ENCODE measurements around the gene NOD2.

DNA sequence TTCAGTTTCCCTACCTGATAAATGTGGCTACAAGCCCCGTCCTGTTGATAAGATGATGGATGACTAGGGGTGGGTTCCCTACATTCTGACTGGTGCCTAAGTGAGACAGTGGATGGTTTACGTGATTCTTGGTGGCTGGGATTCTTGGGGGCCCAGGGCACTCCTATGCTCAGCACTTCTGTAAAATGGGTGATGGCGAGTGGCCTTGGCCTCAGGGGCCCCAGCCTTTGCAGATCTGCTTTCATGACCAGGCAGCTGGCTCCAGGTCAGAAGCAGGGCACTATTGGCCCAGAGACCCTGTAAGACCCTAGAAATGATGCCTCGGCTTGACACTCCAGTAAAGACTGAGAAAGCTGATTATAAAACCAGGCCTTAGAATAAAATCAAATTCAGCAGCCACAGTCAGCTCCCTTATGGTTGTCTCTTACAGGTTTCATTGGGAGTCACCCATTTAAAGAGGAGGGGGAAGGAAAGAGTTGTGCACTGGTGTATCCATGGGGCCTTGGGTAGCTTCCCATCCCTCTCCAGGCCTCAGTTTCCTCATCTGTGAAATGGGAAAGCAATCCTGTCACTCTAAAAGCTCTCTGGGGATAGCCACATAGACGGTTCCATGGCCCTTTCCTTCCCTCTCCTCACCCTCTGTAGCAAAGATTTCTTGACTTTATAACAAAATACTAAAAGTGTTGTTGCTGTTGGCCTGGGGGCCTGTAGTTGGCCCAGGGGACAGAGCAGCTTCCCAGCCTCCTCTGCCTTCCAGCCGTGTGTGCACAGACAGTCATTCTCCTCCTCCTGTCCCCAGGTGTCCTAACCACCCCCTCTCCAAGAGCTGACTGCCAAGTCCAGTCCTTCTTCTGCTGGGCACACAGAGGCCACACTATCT is 13.5 kb upstream of the NOD2 start:
- TF ChIP-seq, protein P1, sequence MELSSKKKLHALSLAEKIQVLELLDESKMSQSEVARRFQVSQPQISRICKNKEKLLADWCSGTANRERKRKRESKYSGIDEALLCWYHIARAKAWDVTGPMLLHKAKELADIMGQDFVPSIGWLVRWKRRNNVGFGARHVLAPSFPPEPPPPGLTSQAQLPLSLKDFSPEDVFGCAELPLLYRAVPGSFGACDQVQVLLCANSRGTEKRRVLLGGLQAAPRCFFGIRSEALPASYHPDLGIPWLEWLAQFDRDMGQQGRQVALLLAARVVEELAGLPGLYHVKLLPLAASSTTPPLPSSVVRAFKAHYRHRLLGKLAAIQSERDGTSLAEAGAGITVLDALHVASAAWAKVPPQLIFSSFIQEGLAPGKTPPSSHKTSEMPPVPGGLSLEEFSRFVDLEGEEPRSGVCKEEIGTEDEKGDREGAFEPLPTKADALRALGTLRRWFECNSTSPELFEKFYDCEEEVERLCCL (CRISPR knock-in tag; IDR thresholded peaks at IDR 0.05; ENCODE audit: borderline replicate concordance), result no peak
- TF ChIP-seq ZC3H13 (CRISPR knock-in tag; IDR thresholded peaks at IDR 0.05) (no peak), CBX5 (CRISPR knock-in tag; IDR thresholded peaks at IDR 0.05; ENCODE audit: borderline replicate concordance) (no peak), KLF9 (CRISPR knock-in tag; IDR thresholded peaks at IDR 0.05; ENCODE audit: low read depth) (no peak), YEATS2 (CRISPR knock-in tag; IDR thresholded peaks at IDR 0.05; ENCODE audit: borderline replicate concordance) (no peak), GZF1 (CRISPR knock-in tag; IDR thresholded peaks at IDR 0.05) (no peak), ZNF44 (CRISPR knock-in tag; IDR thresholded peaks at IDR 0.05) (no peak), ERF (CRISPR knock-in tag; IDR thresholded peaks at IDR 0.05) (no peak), SIN3B (IDR thresholded peaks at IDR 0.05; ENCODE audit: low read length) (no peak), HMG20B (CRISPR knock-in tag; conservative IDR thresholded peaks at IDR 0.05) (no peak)
- TF ChIP-seq, protein P2, sequence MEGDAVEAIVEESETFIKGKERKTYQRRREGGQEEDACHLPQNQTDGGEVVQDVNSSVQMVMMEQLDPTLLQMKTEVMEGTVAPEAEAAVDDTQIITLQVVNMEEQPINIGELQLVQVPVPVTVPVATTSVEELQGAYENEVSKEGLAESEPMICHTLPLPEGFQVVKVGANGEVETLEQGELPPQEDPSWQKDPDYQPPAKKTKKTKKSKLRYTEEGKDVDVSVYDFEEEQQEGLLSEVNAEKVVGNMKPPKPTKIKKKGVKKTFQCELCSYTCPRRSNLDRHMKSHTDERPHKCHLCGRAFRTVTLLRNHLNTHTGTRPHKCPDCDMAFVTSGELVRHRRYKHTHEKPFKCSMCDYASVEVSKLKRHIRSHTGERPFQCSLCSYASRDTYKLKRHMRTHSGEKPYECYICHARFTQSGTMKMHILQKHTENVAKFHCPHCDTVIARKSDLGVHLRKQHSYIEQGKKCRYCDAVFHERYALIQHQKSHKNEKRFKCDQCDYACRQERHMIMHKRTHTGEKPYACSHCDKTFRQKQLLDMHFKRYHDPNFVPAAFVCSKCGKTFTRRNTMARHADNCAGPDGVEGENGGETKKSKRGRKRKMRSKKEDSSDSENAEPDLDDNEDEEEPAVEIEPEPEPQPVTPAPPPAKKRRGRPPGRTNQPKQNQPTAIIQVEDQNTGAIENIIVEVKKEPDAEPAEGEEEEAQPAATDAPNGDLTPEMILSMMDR (CRISPR knock-in tag; IDR thresholded peaks at IDR 0.05), result no peak
- TF ChIP-seq, protein P3, sequence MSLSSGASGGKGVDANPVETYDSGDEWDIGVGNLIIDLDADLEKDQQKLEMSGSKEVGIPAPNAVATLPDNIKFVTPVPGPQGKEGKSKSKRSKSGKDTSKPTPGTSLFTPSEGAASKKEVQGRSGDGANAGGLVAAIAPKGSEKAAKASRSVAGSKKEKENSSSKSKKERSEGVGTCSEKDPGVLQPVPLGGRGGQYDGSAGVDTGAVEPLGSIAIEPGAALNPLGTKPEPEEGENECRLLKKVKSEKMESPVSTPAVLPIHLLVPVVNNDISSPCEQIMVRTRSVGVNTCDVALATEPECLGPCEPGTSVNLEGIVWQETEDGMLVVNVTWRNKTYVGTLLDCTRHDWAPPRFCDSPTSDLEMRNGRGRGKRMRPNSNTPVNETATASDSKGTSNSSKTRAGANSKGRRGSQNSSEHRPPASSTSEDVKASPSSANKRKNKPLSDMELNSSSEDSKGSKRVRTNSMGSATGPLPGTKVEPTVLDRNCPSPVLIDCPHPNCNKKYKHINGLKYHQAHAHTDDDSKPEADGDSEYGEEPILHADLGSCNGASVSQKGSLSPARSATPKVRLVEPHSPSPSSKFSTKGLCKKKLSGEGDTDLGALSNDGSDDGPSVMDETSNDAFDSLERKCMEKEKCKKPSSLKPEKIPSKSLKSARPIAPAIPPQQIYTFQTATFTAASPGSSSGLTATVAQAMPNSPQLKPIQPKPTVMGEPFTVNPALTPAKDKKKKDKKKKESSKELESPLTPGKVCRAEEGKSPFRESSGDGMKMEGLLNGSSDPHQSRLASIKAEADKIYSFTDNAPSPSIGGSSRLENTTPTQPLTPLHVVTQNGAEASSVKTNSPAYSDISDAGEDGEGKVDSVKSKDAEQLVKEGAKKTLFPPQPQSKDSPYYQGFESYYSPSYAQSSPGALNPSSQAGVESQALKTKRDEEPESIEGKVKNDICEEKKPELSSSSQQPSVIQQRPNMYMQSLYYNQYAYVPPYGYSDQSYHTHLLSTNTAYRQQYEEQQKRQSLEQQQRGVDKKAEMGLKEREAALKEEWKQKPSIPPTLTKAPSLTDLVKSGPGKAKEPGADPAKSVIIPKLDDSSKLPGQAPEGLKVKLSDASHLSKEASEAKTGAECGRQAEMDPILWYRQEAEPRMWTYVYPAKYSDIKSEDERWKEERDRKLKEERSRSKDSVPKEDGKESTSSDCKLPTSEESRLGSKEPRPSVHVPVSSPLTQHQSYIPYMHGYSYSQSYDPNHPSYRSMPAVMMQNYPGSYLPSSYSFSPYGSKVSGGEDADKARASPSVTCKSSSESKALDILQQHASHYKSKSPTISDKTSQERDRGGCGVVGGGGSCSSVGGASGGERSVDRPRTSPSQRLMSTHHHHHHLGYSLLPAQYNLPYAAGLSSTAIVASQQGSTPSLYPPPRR (CRISPR knock-in tag; IDR thresholded peaks at IDR 0.05; ENCODE audit: borderline replicate concordance), result no peak
- TF ChIP-seq, protein P4, sequence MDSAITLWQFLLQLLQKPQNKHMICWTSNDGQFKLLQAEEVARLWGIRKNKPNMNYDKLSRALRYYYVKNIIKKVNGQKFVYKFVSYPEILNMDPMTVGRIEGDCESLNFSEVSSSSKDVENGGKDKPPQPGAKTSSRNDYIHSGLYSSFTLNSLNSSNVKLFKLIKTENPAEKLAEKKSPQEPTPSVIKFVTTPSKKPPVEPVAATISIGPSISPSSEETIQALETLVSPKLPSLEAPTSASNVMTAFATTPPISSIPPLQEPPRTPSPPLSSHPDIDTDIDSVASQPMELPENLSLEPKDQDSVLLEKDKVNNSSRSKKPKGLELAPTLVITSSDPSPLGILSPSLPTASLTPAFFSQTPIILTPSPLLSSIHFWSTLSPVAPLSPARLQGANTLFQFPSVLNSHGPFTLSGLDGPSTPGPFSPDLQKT (CRISPR knock-in tag; IDR thresholded peaks at IDR 0.05; ENCODE audit: borderline replicate concordance), result no peak

All from HepG2 (cell line).